Stomach (tissue), 4 donors: ENCODE data around the gene CDH19.

Experiments
- EP300 ChIP-seq: sonication (generic); formaldehyde crosslinking; IDR thresholded peaks from one replicate; pipeline ENCODE4 v1.6.1; 2017; ENCODE audit warnings: antibody characterized with exemption
- POLR2AphosphoS5 ChIP-seq, 3 donors: sonication (generic); formaldehyde crosslinking; IDR thresholded peaks; one replicate each; pipeline ENCODE4 v1.6.1; 2016; ENCODE audit warnings: antibody characterized with exemption in 3 of 3
- TF ChIP-seq, protein P1 (sequence below), 7 experiments: fragments of 450-650 bp in 4 of 7; fragments of 200-600 bp in 3 of 7; sonication (generic) in 3 of 7; IDR thresholded peaks; one replicate each; pipeline ENCODE4 v1.5.1; 2016 to 2019; ENCODE audit warnings: antibody characterized with exemption in 7 of 7, control low read depth in 2 of 7, mild to moderate bottlenecking in 1 of 7

DNA sequence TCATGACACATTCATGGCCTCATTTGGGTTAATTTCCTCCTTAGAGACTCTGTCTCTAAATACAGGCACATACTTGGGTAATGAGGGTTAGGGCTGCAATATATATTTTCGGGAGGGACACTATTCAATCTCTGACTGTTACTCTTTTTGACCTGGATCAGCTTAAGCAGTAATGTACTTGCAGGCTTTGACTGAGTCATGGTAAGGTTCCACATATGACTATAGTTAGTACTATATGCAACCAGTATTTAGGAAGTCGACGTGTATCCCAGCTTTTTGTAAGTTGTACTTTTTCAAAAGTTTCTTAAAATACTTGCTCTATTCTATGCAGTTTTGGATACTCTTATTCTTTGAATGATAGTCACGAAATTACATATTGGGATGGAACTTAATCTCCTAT, 37.2 kb upstream of the CDH19 start:
- TF ChIP-seq EP300 (no peak), POLR2AphosphoS5 (IDR thresholded peaks at IDR 0.05) (no peak)
- TF ChIP-seq, protein P1, sequence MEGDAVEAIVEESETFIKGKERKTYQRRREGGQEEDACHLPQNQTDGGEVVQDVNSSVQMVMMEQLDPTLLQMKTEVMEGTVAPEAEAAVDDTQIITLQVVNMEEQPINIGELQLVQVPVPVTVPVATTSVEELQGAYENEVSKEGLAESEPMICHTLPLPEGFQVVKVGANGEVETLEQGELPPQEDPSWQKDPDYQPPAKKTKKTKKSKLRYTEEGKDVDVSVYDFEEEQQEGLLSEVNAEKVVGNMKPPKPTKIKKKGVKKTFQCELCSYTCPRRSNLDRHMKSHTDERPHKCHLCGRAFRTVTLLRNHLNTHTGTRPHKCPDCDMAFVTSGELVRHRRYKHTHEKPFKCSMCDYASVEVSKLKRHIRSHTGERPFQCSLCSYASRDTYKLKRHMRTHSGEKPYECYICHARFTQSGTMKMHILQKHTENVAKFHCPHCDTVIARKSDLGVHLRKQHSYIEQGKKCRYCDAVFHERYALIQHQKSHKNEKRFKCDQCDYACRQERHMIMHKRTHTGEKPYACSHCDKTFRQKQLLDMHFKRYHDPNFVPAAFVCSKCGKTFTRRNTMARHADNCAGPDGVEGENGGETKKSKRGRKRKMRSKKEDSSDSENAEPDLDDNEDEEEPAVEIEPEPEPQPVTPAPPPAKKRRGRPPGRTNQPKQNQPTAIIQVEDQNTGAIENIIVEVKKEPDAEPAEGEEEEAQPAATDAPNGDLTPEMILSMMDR (IDR thresholded peaks at IDR 0.05): no peak
